GM10266 (cell line): Measurements from ENCODE around the gene TIPARP.
"Not testable (repeated sequence)": the region's sequence is repeated elsewhere in the genome, so short reads cannot be mapped to it uniquely, and the experiment has no call there.

Experiments
- DNase-seq: peaks from one replicate; pipeline ENCODE4 v3.0.0; 2012; ENCODE audit errors: extremely low spot score
- TF ChIP-seq, protein P1 (sequence below): IDR thresholded peaks from 2 replicates; pipeline ENCODE4 v1.5.1; 2012; ENCODE audit warnings: mild to moderate bottlenecking, low read depth; ENCODE audit not compliant: control insufficient read depth, insufficient read depth; ENCODE audit errors: missing control alignments

Gene TIPARP

DNA sequence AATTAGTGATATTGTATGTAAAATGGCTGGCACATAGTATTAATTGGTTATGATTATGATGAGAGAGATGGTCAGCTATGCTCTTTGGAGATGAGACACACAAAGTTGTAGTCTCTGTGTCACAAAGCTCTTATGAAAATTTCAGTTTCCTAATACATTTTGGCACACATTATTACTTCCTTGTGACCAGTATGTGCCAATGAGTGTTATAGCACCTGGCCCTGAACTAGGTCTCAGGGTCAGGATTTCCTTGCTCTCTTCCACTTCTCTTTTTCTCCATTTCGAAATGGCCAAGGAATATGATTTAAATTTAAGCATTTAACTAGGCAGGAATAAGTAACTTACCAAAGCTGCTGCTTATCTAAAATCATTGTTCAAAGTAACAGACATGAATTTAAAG lies 28.0 kb downstream of the TIPARP start:
- no peak for DNase-seq
- TF ChIP-seq, protein P1, sequence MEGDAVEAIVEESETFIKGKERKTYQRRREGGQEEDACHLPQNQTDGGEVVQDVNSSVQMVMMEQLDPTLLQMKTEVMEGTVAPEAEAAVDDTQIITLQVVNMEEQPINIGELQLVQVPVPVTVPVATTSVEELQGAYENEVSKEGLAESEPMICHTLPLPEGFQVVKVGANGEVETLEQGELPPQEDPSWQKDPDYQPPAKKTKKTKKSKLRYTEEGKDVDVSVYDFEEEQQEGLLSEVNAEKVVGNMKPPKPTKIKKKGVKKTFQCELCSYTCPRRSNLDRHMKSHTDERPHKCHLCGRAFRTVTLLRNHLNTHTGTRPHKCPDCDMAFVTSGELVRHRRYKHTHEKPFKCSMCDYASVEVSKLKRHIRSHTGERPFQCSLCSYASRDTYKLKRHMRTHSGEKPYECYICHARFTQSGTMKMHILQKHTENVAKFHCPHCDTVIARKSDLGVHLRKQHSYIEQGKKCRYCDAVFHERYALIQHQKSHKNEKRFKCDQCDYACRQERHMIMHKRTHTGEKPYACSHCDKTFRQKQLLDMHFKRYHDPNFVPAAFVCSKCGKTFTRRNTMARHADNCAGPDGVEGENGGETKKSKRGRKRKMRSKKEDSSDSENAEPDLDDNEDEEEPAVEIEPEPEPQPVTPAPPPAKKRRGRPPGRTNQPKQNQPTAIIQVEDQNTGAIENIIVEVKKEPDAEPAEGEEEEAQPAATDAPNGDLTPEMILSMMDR, result no peak

DNA sequence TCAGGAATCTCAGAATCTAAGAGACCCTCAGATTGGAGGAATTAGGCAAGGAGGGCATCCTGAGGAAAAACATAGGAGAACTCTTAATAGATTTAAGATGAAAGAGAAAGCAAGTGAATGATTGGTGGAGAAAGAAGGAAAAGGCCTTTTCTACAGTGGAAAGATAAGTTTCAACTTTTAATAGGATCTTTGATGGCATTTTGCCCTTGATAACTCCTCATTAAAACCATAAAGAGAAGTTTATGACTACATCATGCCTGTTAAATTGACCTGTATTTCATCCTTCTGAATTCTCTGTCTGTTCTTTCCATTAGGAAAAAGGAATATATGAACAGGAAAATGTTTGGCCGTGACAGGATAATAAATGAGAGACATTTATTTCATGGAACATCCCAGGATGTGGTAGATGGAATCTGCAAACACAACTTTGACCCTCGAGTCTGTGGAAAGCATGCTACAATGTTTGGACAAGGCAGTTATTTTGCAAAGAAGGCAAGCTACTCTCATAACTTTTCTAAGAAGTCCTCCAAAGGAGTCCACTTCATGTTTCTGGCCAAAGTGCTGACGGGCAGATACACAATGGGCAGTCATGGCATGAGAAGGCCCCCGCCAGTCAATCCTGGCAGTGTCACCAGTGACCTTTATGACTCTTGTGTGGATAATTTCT lies 30.1 kb downstream of the TIPARP start:
- TF ChIP-seq, protein P1, result no peak
- DNase-seq, result no peak

DNA sequence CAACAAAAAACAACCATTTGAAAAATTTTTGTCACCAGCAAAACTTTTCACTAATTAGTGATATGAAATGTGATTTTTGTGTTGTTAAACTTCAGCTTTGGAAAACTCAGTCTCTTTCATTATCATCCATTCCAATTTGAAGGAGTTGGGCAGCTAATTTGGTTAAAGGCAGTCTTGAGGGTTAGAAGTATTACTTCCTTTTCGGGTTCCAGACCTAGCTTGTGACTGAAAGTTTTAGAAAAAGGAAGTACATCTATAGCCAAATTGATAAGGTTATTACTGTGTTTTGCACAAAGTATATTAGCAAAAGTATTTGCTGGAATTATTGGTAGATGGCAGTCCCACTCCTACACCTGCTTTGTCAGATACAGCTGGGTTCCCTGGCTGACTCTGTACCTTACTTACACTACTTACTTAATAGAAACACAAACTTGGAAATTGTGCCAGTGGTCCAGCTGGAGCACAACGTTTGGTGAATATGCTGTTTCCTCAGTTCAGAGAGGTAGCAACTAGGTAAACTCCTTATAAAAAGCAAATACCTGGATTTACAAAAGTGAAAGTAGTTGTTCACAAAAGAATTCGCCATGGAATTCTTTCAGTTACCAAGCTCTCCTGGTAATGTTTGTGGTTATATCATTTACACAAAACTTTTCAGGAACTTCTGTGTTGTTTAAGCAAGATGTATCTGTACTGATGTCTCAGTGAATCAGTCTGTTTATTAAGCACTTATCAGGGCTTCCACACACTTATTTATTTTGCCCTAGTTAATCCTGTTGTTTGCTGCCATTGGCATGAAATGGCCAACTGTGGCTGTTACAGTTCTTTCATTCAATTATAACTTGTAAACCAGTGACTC lies 31.6 kb downstream of the TIPARP start:
- TF ChIP-seq, protein P1, result no peak
- DNase-seq, result no peak

DNA sequence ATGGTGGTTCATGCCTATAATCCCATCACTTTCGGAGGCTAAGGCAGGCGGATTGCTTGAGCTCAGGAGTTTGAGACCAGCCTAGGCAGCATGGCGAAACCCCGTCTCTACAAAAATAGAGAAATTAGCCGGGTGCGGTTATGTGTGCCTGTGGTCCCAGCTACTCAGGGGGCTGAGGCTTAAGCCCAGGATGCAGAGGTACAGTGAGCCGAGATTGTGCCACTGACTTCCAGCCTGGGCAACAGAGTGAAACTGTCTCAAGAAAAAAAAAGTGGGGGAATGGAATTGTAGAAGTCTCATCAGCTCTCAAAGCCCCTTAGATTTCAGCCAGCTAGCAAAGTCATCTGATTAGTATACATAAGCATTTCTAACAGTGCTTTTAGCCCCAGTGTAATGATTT lies 33.2 kb downstream of the TIPARP start:
- TF ChIP-seq, protein P1, result no peak
- DNase-seq, result no peak

DNA sequence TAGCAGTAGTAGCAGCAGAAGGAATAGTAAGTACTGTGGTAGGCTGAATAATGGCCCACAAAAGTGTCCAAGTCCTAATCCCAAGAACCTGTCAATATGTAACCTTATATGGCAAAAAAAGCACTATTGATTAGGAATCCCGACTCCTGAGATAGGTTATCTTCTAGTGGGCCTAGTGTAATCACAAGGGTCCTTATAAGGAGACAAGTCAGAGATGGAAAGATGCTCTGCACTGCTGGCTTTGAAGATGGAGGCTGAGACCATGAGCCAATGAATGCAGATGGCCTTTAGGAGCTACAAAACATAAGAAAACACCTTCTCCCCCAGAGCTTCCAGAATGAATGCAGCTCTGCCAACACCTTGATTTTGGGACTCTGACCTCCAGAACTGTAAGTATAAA lies 36.0 kb downstream of the TIPARP start:
- TF ChIP-seq, protein P1, result no peak
- no peak for DNase-seq

DNA sequence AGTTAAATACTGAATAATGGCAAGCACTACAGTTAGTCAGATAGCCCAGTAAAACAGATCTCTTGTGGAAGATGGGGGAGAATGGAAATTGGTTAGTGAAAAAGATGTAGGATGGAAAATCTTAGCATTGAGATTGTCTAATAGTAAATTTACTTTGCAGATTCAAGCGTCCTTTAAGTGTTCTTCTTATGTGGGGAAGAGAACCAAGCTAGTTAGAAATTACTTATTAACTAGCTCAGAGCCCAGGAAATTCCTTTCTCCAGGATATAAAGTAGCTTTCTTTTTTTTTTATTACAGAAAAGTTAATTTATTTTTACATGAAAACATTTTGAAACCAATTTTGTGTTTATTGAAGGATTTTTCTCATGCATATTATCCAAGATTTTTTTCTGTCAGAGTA lies 36.7 kb downstream of the TIPARP start:
- DNase-seq, result no peak
- TF ChIP-seq, protein P1, result no peak

DNA sequence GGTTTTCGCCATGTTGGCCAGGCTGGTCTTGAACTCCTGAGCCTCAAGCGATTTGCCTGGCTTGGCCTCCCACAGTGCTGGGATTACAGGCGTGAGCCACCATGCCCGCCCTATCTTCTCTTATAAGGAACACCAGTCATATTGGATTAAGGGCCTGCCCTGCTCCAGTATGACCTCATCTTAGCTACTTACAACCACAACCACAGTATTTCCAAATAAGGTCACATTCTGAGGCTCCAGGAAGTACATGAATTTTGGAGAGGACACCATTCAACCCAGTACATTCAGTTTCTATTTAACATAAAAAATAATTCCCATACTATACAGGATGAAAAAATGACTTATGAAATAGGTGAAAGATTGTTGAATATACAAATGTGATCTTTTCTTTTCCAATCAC lies 37.6 kb downstream of the TIPARP start:
- not testable (repeated sequence) for DNase-seq
